HG02943 (cell line): ENCODE measurements around the gene CSH2.

Experiments
- ATAC-seq: cut with Tn5 transposase; IDR thresholded peaks from one replicate; pipeline ENCODE4 v1.9.1; 2021; ENCODE audit warnings: mild to moderate bottlenecking, low read depth, moderate library complexity; ENCODE audit not compliant: unreplicated experiment

The CSH2 gene

GRCh38 chr17:63837962-63838600, 35.4 kb downstream of the CSH2 start:
- ATAC-seq, result no peak

GRCh38 chr17:63837480-63837879, 36.0 kb downstream of the CSH2 start:
- no peak for ATAC-seq

- no peak for ATAC-seq
Measured at GRCh38 chr17:63836811-63837210, 36.7 kb downstream of the CSH2 start.

GRCh38 chr17:63835167-63835720, 38.2 kb downstream of the CSH2 start:
- no peak for ATAC-seq

- no peak for ATAC-seq
Measured at GRCh38 chr17:63834431-63835166, 38.9 kb downstream of the CSH2 start.

- no peak for ATAC-seq
Measured at GRCh38 chr17:63833741-63834373, 39.6 kb downstream of the CSH2 start.

GRCh38 chr17:63833026-63833740, 40.3 kb downstream of the CSH2 start:
- no peak for ATAC-seq

- no peak for ATAC-seq
Measured at GRCh38 chr17:63832455-63832854, 41.0 kb downstream of the CSH2 start.

- ATAC-seq, result no peak
Measured at GRCh38 chr17:63832014-63832413, 41.5 kb downstream of the CSH2 start.

GRCh38 chr17:63831505-63831904, 42.0 kb downstream of the CSH2 start:
- no peak for ATAC-seq

- ATAC-seq, result no peak
Measured at GRCh38 chr17:63830904-63831491, 42.5 kb downstream of the CSH2 start.

GRCh38 chr17:63830278-63830677, 43.2 kb downstream of the CSH2 start:
- no peak for ATAC-seq

- no peak for ATAC-seq
Measured at GRCh38 chr17:63828936-63829335, 44.5 kb downstream of the CSH2 start.

- no peak for ATAC-seq
Measured at GRCh38 chr17:63827801-63828221, 45.7 kb downstream of the CSH2 start.

- peak; percentile 91 for ATAC-seq
Measured at GRCh38 chr17:63827002-63827800, 46.3 kb downstream of the CSH2 start, which contains the start of the genes FTSJ3 and PSMC5. TSS of gene FTSJ3 (minus strand) at chr17:63827663. CDS start at chr17:63826902, 761 bp downstream. TSS of gene PSMC5 (plus strand) at chr17:63827431. CDS start at chr17:63827491, 60 bp downstream.

- peak; percentile 4 for ATAC-seq
Measured at GRCh38 chr17:63826468-63827001, 46.9 kb downstream of the CSH2 start.

GRCh38 chr17:63824362-63824761, 49.1 kb downstream of the CSH2 start:
- ATAC-seq, result no peak

- ATAC-seq, result no peak
Measured at GRCh38 chr17:63823659-63824331, 49.7 kb downstream of the CSH2 start.

- ATAC-seq, result no peak
Measured at GRCh38 chr17:63822537-63822936, 50.9 kb downstream of the CSH2 start.
